ENCODE results near the gene MOCS1.

The MOCS1 gene

DNA sequence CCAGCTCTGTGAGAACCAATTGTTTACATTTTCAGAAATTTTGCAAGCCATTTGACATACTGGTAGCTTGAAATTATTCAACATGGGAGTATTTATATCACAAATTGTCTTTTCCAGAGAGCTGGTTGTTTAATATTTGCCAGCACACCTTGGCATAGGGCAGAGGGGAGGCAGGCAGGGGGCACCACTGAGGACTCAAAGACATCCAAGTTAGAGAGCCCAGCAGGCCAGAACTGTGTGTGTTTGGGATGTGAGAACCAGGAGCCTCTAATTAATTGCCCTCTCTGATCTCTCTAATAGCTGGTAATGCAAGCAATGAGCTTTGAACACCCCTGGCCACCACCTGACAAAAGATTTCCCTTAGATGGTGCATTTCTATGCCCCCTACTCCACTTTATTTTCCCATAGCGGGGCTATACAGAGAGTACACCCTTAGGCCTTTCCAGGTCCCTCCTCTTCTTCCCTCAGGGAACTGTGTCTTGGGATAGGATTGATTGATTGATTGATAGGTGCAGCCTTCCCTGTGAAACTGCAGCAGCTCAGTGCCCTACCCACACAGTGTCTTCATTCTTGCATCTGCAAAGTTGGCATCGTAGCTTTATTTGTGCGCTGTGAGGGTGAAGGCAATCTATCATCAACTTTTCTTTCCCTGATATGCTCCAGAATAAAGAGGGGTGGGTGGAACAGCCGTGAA lies 29.2 kb downstream of the MOCS1 start:
- CTCF ChIA-PET, result no interaction called here
- TF ChIP-seq, protein P1, sequence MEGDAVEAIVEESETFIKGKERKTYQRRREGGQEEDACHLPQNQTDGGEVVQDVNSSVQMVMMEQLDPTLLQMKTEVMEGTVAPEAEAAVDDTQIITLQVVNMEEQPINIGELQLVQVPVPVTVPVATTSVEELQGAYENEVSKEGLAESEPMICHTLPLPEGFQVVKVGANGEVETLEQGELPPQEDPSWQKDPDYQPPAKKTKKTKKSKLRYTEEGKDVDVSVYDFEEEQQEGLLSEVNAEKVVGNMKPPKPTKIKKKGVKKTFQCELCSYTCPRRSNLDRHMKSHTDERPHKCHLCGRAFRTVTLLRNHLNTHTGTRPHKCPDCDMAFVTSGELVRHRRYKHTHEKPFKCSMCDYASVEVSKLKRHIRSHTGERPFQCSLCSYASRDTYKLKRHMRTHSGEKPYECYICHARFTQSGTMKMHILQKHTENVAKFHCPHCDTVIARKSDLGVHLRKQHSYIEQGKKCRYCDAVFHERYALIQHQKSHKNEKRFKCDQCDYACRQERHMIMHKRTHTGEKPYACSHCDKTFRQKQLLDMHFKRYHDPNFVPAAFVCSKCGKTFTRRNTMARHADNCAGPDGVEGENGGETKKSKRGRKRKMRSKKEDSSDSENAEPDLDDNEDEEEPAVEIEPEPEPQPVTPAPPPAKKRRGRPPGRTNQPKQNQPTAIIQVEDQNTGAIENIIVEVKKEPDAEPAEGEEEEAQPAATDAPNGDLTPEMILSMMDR (conservative IDR thresholded peaks at IDR 0.05; ENCODE audit: low read depth), result no peak
- POLR2A ChIA-PET (ENCODE audit: low non-redundant PET), result no interaction called here

DNA sequence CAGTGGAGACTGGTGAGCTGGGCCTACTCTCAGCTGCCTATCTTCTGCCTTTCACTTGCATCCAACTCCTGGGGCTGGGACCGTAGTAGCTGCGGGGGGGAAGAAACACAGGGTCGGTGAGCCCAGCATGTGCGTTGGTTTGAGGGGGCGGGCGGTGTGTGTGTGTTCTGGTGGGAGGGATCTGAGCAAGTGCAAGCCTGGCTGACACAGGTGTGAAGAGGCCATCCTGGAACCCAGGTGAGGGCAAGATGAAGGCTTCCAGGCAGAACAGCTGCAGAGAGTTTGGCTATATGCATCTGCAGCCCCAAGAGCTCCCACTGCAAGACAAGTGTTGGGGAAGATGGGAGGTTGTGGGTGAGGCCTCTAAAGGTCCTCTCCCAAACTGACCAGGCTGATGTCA lies 30.6 kb downstream of the MOCS1 start:
- DNase-seq (ENCODE audit: low spot score), result no peak
- TF ChIP-seq, protein P1 (conservative IDR thresholded peaks at IDR 0.05; ENCODE audit: low read depth), result no peak
- POLR2A ChIA-PET (ENCODE audit: low non-redundant PET), result no interaction called here
- H3K27ac ChIP-seq, result no peak overlapping the region
- CTCF ChIA-PET, result no interaction called here

More for the DNA sequence above, 29.2 kb downstream of the MOCS1 start:
- no peak overlapping the region for H3K27ac ChIP-seq
- no peak for DNase-seq (ENCODE audit: low spot score)

DNA sequence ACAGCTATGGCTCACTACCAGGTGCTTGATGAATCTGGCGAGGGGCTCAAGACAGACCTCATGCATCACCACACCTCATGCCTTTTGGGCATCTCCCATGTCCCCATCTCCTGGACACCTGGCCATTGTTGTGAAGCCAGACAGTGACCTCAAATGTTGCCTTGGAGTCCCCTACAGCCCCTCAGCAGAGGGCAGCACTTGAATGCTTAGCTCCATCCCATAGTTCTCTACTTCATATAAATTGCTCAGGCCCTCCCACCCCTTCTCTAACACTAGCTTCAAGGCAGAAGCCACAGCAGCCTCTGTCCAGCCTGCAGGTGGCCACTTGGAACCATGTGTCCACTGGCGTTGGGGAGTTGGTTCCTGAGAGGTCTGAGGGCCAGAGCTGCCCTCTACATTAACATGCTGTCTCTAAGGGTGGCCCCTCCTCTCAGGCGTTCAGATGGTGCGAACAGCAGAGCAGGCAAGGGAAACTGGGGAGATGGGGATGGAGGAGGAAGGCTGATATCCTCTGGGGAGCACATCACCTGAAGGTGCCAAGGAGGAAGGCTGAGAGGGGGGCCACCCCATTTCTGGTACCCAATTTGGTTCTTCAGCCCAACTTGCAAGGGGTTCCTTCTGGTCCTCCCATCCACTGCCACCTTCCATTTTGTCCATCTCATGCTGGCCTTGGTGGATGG lies 31.3 kb downstream of the MOCS1 start:
- ChIA-PET POLR2A (ENCODE audit: low non-redundant PET) (no interaction called here), CTCF (no interaction called here)
- TF ChIP-seq, protein P1 (conservative IDR thresholded peaks at IDR 0.05; ENCODE audit: low read depth), result no peak
- DNase-seq (ENCODE audit: low spot score), result no peak
- no peak overlapping the region for H3K27ac ChIP-seq

DNA sequence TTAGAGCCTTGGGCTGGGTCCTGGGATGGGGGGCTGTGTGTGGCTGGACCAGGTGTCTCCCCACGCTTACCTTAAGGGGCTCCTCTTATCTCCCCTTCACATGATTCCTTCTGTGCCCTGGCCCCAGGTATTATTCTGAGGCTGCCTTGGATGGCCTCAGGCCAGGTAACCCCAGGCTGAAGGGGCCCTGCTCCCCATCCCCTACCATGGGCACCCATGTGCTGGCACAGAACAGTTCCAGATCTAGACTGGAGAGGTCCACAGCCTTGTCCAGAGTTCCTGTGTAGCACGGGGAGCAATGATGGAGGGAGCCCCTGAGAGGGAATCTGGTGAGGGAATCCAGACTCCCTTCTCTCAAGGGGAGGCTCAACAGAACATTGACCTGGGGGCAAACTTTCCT lies 32.1 kb downstream of the MOCS1 start:
- CTCF ChIA-PET, result no interaction called here
- POLR2A ChIA-PET (ENCODE audit: low non-redundant PET), result no interaction called here
- H3K27ac ChIP-seq, result no peak overlapping the region
- TF ChIP-seq, protein P1 (conservative IDR thresholded peaks at IDR 0.05; ENCODE audit: low read depth), result no peak
- no peak for DNase-seq (ENCODE audit: low spot score)

DNA sequence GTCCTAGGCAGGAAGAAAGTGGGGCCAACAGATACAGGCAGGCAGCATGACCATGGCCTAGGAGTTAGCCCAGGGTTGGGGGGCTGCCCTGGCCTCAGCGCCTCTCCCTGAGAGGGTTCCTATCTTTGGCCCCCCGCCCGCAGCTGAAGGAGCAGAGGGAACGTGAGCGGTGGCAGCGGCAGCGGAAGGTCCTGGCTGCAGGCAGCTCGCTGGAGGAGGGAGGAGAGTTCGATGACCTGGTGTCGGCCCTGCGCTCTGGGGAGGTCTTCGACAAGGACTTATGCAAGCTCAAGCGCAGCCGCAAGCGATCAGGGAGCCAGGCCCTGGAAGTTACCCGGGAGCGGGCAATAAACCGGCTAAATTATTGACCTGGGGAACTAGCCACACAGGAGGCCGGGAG lies 32.6 kb downstream of the MOCS1 start:
- TF ChIP-seq, protein P1 (conservative IDR thresholded peaks at IDR 0.05; ENCODE audit: low read depth), result no peak
- CTCF ChIA-PET, result interaction anchor here (0.6 kb wide), 1 partner anchor 599 kb away, joined by 3 read pairs; no protein-coding TSS in a partner anchor
- no peak overlapping the region for H3K27ac ChIP-seq
- POLR2A ChIA-PET (ENCODE audit: low non-redundant PET), result no interaction called here
- DNase-seq (ENCODE audit: low spot score), result no peak

DNA sequence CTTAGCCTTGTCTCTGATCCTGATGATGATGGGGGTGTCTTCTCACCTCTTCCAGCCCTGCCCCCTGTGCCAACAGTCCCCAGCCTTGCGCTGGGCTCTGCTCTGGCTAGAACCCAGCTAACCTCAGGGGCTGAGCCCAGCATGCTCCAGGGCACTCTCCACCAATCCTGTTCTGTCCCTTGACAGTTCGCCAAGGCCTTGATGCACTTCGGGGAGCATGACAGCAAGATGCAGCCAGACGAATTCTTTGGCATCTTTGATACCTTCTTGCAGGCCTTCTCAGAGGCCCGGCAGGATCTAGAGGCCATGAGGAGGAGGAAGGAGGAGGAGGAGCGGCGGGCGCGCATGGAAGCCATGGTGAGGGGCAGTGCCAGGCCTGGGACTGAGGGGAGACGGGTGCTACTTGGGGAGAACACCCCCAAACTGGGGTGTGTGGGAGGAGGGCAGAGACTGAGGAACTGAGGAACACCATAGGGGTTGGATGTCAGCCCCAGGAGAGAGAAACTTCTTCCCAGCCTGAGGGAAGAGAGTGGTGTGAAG lies 33.1 kb downstream of the MOCS1 start:
- TF ChIP-seq, protein P1 (conservative IDR thresholded peaks at IDR 0.05; ENCODE audit: low read depth), result no peak
- H3K27ac ChIP-seq, result no peak overlapping the region
- DNase-seq (ENCODE audit: low spot score), result no peak
- POLR2A ChIA-PET (ENCODE audit: low non-redundant PET), result no interaction called here
- CTCF ChIA-PET, result interaction anchor here (0.6 kb wide), 1 partner anchor 599 kb away, joined by 3 read pairs; no protein-coding TSS in a partner anchor
